Right atrium auricular region (tissue), 2 donors: ENCODE results near the gene MTAP. TPM values are rescaled to one million over a fixed set of nuclear protein-coding genes. Genes with fewer than 3 reads are reported as not detected.

Experiments used
- DNase-seq: peaks from one replicate; pipeline ENCODE4 v3.0.0-alpha.2; 2019; ENCODE audit warnings: low spot score
- H3K27ac ChIP-seq, 2 donors: fragments of 200-600 bp; sonication (generic); 1 replicate in 1 of 2; 2 replicates in 1 of 2; pipeline ENCODE4 v1.5.1; 2016 to 2019
- H3K27me3 ChIP-seq, 2 donors: fragments of 200-600 bp; sonication (generic); one replicate each; pipeline versions ENCODE4 v1.5.1 to v1.6.0; 2017 to 2019
- H3K36me3 ChIP-seq: fragments of 200-600 bp; sonication (generic); one replicate; pipeline ENCODE4 v1.5.1; 2016
- H3K4me1 ChIP-seq, 2 donors: fragments of 200-600 bp; sonication (generic); one replicate each; pipeline versions ENCODE4 v1.5.1 to v1.6.0; 2017 to 2019
- H3K4me3 ChIP-seq, 2 donors: fragments of 200-600 bp; sonication (generic); 1 replicate in 1 of 2; 2 replicates in 1 of 2; pipeline ENCODE4 v1.5.1; 2017 to 2019; ENCODE audit warnings: mild to moderate bottlenecking in 1 of 2, moderate library complexity in 1 of 2
- H3K9me3 ChIP-seq, 2 donors: fragments of 200-600 bp; sonication (generic); one replicate each; pipeline ENCODE4 v1.5.1; 2019
- total RNA-seq, 2 donors: library from RNA; depleted of rRNA; stranded (reverse); fragments of >200 nt; gene quantifications; one replicate each; pipeline ENCODE4 v1.1.0, GENCODE V29; 2016
- TF ChIP-seq, protein P1 (sequence below), 2 donors: fragments of 200-600 bp; sonication (generic); IDR thresholded peaks; one replicate each; pipeline ENCODE4 v1.5.1; 2019; ENCODE audit warnings: antibody characterized with exemption in 2 of 2

MTAP gene
- total RNA-seq, 2 donors from 2014 or later, result 9.1 to 10.3 TPM

DNA sequence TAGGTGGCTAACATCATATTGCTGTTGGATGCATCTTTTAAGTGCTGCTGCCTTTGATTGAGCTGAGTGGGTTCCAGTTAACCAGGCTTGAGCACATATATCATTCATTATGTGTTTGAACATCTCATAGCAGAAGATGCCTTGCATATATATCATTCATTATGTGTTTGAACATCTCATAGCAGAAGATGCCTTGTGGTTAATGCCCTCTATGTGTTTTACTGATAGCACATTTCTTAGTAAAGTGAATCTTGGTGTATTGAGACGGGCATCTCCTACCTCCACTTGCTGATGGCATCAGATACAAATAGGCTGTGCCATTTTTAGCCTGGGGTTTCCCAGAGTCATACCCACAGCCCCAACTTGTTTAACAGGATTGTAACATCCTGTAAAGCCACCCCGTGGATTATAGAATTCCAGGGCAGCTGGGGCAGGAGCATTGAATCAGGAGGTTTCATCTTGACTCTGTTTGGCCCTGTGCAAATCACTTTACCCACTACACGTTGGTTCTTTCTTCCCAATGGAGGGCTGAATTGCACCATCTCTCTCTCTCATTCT is 26.5 kb downstream of the MTAP start:
- TF ChIP-seq, protein P1, sequence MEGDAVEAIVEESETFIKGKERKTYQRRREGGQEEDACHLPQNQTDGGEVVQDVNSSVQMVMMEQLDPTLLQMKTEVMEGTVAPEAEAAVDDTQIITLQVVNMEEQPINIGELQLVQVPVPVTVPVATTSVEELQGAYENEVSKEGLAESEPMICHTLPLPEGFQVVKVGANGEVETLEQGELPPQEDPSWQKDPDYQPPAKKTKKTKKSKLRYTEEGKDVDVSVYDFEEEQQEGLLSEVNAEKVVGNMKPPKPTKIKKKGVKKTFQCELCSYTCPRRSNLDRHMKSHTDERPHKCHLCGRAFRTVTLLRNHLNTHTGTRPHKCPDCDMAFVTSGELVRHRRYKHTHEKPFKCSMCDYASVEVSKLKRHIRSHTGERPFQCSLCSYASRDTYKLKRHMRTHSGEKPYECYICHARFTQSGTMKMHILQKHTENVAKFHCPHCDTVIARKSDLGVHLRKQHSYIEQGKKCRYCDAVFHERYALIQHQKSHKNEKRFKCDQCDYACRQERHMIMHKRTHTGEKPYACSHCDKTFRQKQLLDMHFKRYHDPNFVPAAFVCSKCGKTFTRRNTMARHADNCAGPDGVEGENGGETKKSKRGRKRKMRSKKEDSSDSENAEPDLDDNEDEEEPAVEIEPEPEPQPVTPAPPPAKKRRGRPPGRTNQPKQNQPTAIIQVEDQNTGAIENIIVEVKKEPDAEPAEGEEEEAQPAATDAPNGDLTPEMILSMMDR (IDR thresholded peaks at IDR 0.05), result no peak
- Histone ChIP-seq H3K27ac (no peak overlapping the region), H3K27me3 (no peaks in the 10 kb centered on the region), H3K4me1 (peaks cover 0 to 10% of the 10 kb centered on the region in 2 donors), H3K4me3 (no peak overlapping the region), H3K9me3 (no peaks in the 10 kb centered on the region), H3K36me3 (peaks cover 39% of the 10 kb centered on the region)
- no peak for DNase-seq

DNA sequence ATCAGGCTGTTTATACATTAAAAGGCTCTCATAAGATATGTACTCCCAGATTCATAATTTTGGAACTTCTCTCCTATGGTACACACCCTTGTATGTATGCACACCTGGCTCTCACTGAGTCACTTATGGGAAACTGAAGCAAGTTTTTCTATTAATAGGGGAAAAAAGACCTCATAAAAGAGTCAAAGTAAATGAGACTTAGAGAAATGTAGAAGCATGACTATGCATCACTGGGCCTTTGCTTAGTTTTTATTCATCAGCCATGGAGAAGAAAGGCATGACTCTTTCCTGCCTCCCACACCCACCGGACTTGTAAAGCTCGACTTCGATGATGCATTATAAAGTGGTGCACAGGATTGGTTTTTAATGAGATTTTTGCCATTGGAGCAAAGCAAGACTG is 28.2 kb downstream of the MTAP start:
- no peak overlapping the region for H3K27ac ChIP-seq
- TF ChIP-seq, protein P1 (IDR thresholded peaks at IDR 0.05), result no peak
- H3K36me3 ChIP-seq, result peaks cover 33% of the 10 kb centered on the region

DNA sequence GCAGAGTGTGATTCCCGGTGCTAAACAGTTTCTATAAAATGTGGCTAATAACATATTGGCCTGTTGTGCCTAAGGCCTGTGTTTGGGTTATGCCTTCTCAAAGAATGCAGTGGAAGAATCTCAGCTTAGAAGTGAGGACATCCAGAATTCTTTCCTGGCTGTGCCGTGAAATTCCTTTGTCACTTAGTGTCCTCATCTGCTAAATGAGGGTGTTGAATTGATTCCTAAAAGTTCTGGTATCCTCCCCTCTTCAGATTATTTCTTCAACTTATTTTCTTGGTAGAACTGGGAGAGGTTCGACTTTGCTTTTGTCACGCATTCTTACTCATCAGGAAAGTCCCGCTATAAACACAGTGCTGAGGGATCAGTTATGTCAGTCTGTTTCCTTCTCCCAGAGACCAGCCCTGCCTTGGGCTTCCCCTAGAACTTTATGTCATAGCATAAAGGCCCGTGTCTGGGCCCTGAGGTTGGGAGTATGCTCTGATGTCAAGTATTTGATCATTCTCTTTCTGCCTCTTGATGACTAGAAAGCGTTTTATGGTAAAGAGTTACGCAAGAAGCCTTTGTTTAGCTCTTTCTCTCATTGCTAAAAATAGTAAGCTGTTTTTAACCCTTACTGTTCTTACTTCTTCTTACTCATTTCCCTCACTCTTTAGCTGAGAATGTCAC is 29.5 kb downstream of the MTAP start:
- Histone ChIP-seq H3K27me3 (no peaks in the 10 kb centered on the region), H3K9me3 (no peaks in the 10 kb centered on the region), H3K4me3 (no peak overlapping the region), H3K4me1 (peaks cover 0 to 10% of the 10 kb centered on the region in 2 donors), H3K36me3 (peaks cover 19% of the 10 kb centered on the region), H3K27ac (peak overlapping the region in 1 of 2 donors; percentile 37)
- no peak for DNase-seq
- TF ChIP-seq, protein P1 (IDR thresholded peaks at IDR 0.05), result no peak

More for the DNA sequence above, 28.2 kb downstream of the MTAP start:
- peaks cover 0 to 10% of the 10 kb centered on the region in 2 donors for H3K4me1 ChIP-seq
- H3K27me3 ChIP-seq, result no peaks in the 10 kb centered on the region
- no peaks in the 10 kb centered on the region for H3K9me3 ChIP-seq
- DNase-seq, result no peak
- no peak overlapping the region for H3K4me3 ChIP-seq

DNA sequence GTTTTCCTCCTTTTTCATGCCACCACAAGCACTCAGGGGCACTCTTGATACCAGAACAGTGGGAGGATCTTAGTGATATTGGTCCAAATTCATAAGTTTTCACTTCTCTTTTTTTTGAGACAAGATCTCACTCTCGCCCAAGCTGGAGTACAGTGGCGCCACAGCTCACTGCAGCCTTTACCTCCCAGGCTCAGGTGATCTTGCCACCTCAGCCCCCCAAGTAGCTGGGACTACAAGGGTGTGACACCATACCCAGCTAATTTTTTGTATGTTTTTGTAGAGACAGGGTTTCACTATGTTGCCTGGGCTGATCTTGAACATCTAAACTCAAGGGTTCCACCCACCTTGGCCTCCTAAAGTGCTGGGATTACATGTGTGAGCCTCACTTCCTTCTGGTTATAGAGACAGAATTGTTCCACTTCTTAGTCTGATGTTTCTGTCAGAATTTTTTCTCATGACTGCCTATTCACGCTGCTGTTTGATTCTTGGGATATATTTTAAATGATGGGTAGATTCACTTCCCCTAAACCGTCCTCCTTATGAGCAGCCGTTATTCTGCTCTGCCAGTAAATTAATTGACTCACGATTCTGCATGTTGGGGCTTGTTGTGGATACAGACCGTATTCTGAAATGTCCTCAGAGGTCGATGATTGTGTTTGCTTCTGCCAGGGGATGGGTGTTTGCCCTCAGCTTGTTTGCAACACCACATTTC is 30.8 kb downstream of the MTAP start:
- no peak overlapping the region for H3K27ac ChIP-seq
- peaks cover 0 to 10% of the 10 kb centered on the region in 2 donors for H3K4me1 ChIP-seq
- no peak overlapping the region for H3K4me3 ChIP-seq
- DNase-seq, result no peak
- peaks cover 22% of the 10 kb centered on the region for H3K36me3 ChIP-seq
- H3K9me3 ChIP-seq, result no peaks in the 10 kb centered on the region
- H3K27me3 ChIP-seq, result no peaks in the 10 kb centered on the region
- TF ChIP-seq, protein P1 (IDR thresholded peaks at IDR 0.05), result no peak

DNA sequence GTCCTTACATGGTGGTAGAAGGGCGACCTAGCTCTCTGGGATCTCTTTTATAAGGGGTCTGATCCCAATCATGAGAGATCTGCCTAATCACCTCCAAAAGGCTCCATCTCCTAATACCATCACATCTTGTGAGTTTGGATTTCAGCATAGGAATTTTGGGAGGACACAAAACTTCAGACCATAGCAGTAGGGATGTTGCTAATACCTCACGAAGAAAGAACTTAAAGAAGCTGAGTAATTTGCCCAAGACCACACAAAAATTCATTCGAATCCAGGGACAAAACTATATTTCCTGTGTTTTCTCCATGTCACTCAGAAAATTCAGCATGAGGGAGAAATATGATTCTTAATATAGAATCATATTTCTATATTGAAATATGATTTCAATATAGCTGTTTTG is 32.7 kb downstream of the MTAP start:
- Histone ChIP-seq H3K9me3 (no peaks in the 10 kb centered on the region), H3K27me3 (no peaks in the 10 kb centered on the region), H3K4me1 (peaks cover 0 to 10% of the 10 kb centered on the region in 2 donors), H3K36me3 (peaks cover 28% of the 10 kb centered on the region), H3K4me3 (no peak overlapping the region), H3K27ac (no peak overlapping the region)
- TF ChIP-seq, protein P1 (IDR thresholded peaks at IDR 0.05), result no peak
- DNase-seq, result no peak
